ENCODE results near the gene MYLK4.

The MYLK4 gene

GRCh38 chr6:2708456-2708855, 42.3 kb downstream of the MYLK4 start:
- no peak for DNase-seq (ENCODE audit: low read depth in 1 of 2, low spot score in 1 of 2)

GRCh38 chr6:2706558-2706957, 44.2 kb downstream of the MYLK4 start:
- DNase-seq (ENCODE audit: low read depth in 1 of 2, low spot score in 1 of 2) = no peak

GRCh38 chr6:2705256-2705655, 45.5 kb downstream of the MYLK4 start:
- no peak for DNase-seq (ENCODE audit: low read depth in 1 of 2, low spot score in 1 of 2)

- no peak for DNase-seq (ENCODE audit: low read depth in 1 of 2, low spot score in 1 of 2)
These were observed 53.4 kb downstream of the MYLK4 start for GRCh38 chr6:2697291-2697690.

- DNase-seq (ENCODE audit: low read depth in 1 of 2, low spot score in 1 of 2) = no peak
These were observed 55.1 kb downstream of the MYLK4 start for GRCh38 chr6:2695454-2696095.

- no peak for DNase-seq (ENCODE audit: low read depth in 1 of 2, low spot score in 1 of 2)
These were observed 57.5 kb downstream of the MYLK4 start for GRCh38 chr6:2693231-2693630.

- no peak for DNase-seq (ENCODE audit: low read depth in 1 of 2, low spot score in 1 of 2)
These were observed 62.2 kb downstream of the MYLK4 start for GRCh38 chr6:2688401-2689064.

- DNase-seq (ENCODE audit: low read depth in 1 of 2, low spot score in 1 of 2) = no peak
These were observed 63.3 kb downstream of the MYLK4 start for GRCh38 chr6:2687456-2687855.

- DNase-seq (ENCODE audit: low read depth in 1 of 2, low spot score in 1 of 2) = no peak
These were observed 64.2 kb downstream of the MYLK4 start for GRCh38 chr6:2686515-2686914.

GRCh38 chr6:2684766-2685754, 65.7 kb downstream of the MYLK4 start:
- no peak for DNase-seq (ENCODE audit: low read depth in 1 of 2, low spot score in 1 of 2)

- no peak for DNase-seq (ENCODE audit: low read depth in 1 of 2, low spot score in 1 of 2)
These were observed 66.5 kb downstream of the MYLK4 start for GRCh38 chr6:2684103-2684749.

- no peak for DNase-seq (ENCODE audit: low read depth in 1 of 2, low spot score in 1 of 2)
These were observed 70.3 kb downstream of the MYLK4 start for GRCh38 chr6:2680264-2680922.

- no peak for DNase-seq (ENCODE audit: low read depth in 1 of 2, low spot score in 1 of 2)
These were observed 73.6 kb downstream of the MYLK4 start for GRCh38 chr6:2677080-2677593.

- DNase-seq (ENCODE audit: low read depth in 1 of 2, low spot score in 1 of 2) = no peak
These were observed 74.7 kb downstream of the MYLK4 start for GRCh38 chr6:2676048-2676447.

GRCh38 chr6:2674857-2675256, 75.9 kb downstream of the MYLK4 start:
- DNase-seq (ENCODE audit: low read depth in 1 of 2, low spot score in 1 of 2) = no peak

GRCh38 chr6:2669067-2669700, 81.5 kb downstream of the MYLK4 start:
- DNase-seq (ENCODE audit: low read depth in 1 of 2, low spot score in 1 of 2) = no peak

- no peak for DNase-seq (ENCODE audit: low read depth in 1 of 2, low spot score in 1 of 2)
These were observed 83.1 kb downstream of the MYLK4 start for GRCh38 chr6:2667617-2668016.

GRCh38 chr6:2666906-2667575, 83.7 kb downstream of the MYLK4 start:
- no peak for DNase-seq (ENCODE audit: low read depth in 1 of 2, low spot score in 1 of 2)
